Endothelial cell of umbilical vein (primary cell): ENCODE measurements around the gene PHF12. TPM values are rescaled to one million over a fixed set of nuclear protein-coding genes. Genes with fewer than 3 reads are reported as not detected.

Experiments used
- BruUV-seq: library from RNA; stranded (reverse); fragments of 400-500 nt; replicated peaks from 2 replicates; lab custom pipeline; 2021; lab: Mats Ljungman, UMichigan
- CTCF ChIA-PET: fragments of 300-600, 350-600 bp; sonication (Branson Sonifier 250); formaldehyde crosslinking; loops from one replicate; lab custom pipeline; 2021; ENCODE audit warnings: antibody characterized with exemption, inconsistent platforms; lab: Charles Lee
- POLR2A ChIA-PET: fragments of 300-600, 350-600 bp; sonication (Branson Sonifier 250); formaldehyde crosslinking; loops from one replicate; lab custom pipeline; 2021; ENCODE audit warnings: antibody characterized with exemption, inconsistent platforms; lab: Charles Lee
- DNase-seq: peaks from one replicate; pipeline ENCODE4 v3.0.0-alpha.2; 2011; ENCODE audit warnings: low read depth, low spot score
- FAIRE-seq: peaks from 2 replicates; lab custom pipeline; 2011; peaks lifted over from hg19 to GRCh38; lab: Jason Lieb, UNC
- H2AFZ ChIP-seq: 2 replicates; pipeline ENCODE4 v1.6.0; 2012; ENCODE audit warnings: low read depth, low read length, control low read depth, inconsistent platforms
- H3K27ac ChIP-seq: 2 replicates; pipeline ENCODE4 v1.5.1; 2011; ENCODE audit warnings: low read depth, mild to moderate bottlenecking, control low read depth, low read length, moderate library complexity; ENCODE audit not compliant: insufficient read depth
- H3K27me3 ChIP-seq, 2 experiments: 2 replicates each; pipeline versions ENCODE4 v1.6.0 to v1.6.1; 2011; ENCODE audit warnings: low read length in 2 of 2, mixed read lengths in 1 of 2; ENCODE audit not compliant: control insufficient read depth in 2 of 2, insufficient read depth in 2 of 2
- H3K36me3 ChIP-seq, 2 experiments: 2 replicates in 1 of 2; 3 replicates in 1 of 2; pipeline ENCODE4 v1.5.1; 2011; ENCODE audit warnings: low read length in 2 of 2, mild to moderate bottlenecking in 1 of 2, moderate library complexity in 1 of 2; ENCODE audit not compliant: control insufficient read depth in 2 of 2, insufficient read depth in 2 of 2; ENCODE audit errors: extremely low read depth in 1 of 2
- H3K4me1 ChIP-seq: 3 replicates; pipeline ENCODE4 v1.5.1; 2011; ENCODE audit warnings: mild to moderate bottlenecking, low read length; ENCODE audit not compliant: control insufficient read depth, insufficient read depth; ENCODE audit errors: extremely low read depth
- H3K4me2 ChIP-seq: 2 replicates; pipeline ENCODE4 v1.6.1; 2011; ENCODE audit warnings: low read length, control low read depth, mixed read lengths; ENCODE audit not compliant: insufficient read depth
- H3K4me3 ChIP-seq, 3 experiments: fragments of 200-600 bp in 1 of 3; sonication (generic), shearing (Covaris generic) in 1 of 3; replicated peaks in 1 of 3; 2 replicates each; pipeline ENCODE4 v1.5.1; 2011 to 2016; ENCODE audit warnings: control low read depth in 3 of 3, low read length in 3 of 3, mild to moderate bottlenecking in 2 of 3, inconsistent platforms in 1 of 3, low read depth in 1 of 3, moderate library complexity in 1 of 3; ENCODE audit not compliant: insufficient read depth in 1 of 3
- H3K79me2 ChIP-seq: 2 replicates; pipeline ENCODE4 v1.6.0; 2012; ENCODE audit warnings: low read length, inconsistent platforms; ENCODE audit not compliant: control insufficient read depth, insufficient read depth
- H3K9ac ChIP-seq: replicated peaks from 2 replicates; pipeline ENCODE3; 2011; ENCODE audit warnings: low read length, control low read depth; ENCODE audit not compliant: insufficient read depth; ENCODE audit errors: extremely low read depth
- H3K9me1 ChIP-seq: replicated peaks from 3 replicates; pipeline ENCODE4 v1.6.0; 2011; ENCODE audit warnings: mild to moderate bottlenecking, low read length; ENCODE audit not compliant: control insufficient read depth, insufficient read depth; ENCODE audit errors: extremely low read depth
- H3K9me3 ChIP-seq: replicated peaks from 2 replicates; pipeline ENCODE4 v1.5.1; 2012; ENCODE audit warnings: low read length, inconsistent platforms; ENCODE audit not compliant: control insufficient read depth, insufficient read depth
- H4K20me1 ChIP-seq: replicated peaks from 2 replicates; pipeline ENCODE3; 2011; ENCODE audit warnings: mild to moderate bottlenecking, low read length; ENCODE audit not compliant: control insufficient read depth, insufficient read depth; ENCODE audit errors: extremely low read depth
- CTCF ChIP-seq, 2 donors: IDR thresholded peaks; 1 replicate in 1 of 2; 2 replicates in 1 of 2; pipeline ENCODE4 v1.5.1; 2011; ENCODE audit warnings: low read length in 2 of 2, mild to moderate bottlenecking in 2 of 2, moderate library complexity in 2 of 2, control low read depth in 1 of 2, inconsistent platforms in 1 of 2, low read depth in 1 of 2; ENCODE audit not compliant: insufficient read depth in 1 of 2; ENCODE audit errors: extremely low read depth in 1 of 2
- FOS ChIP-seq: IDR thresholded peaks from 2 replicates; pipeline ENCODE4 v1.6.1; 2011; ENCODE audit warnings: mild to moderate bottlenecking, low read length, moderate library complexity, borderline replicate concordance; ENCODE audit not compliant: insufficient read depth
- GATA2 ChIP-seq: IDR thresholded peaks from 2 replicates; pipeline ENCODE4 v1.7.0; 2011; ENCODE audit warnings: low read depth, mild to moderate bottlenecking, moderate library complexity, mixed read lengths, low read length; ENCODE audit not compliant: insufficient read length, insufficient read depth
- POLR2A ChIP-seq: IDR thresholded peaks from 2 replicates; pipeline ENCODE4 v1.6.1; 2012; ENCODE audit warnings: low read depth, mild to moderate bottlenecking, control low read depth, low read length
- POLR2AphosphoS5 ChIP-seq: IDR thresholded peaks from 2 replicates; pipeline ENCODE4 v1.6.1; 2012; ENCODE audit warnings: low read depth, mild to moderate bottlenecking, control low read depth, low read length, moderate library complexity; ENCODE audit not compliant: insufficient read depth
- dilution Hi-C: fragments of 300-500 bp; cut with MboI; formaldehyde crosslinking; loops from one replicate; pipeline ENCODE4 v1.15.0; 2019; ENCODE audit warnings: low sequenced_read_pairs; ENCODE audit not compliant: extremely low pct_ligation_motif_present
- intact Hi-C: fragments of 100-400 bp; cut with micrococcal nuclease; formaldehyde crosslinking; loops from one replicate; pipeline ENCODE4 v1.10.0; 2022
- polyA plus RNA-seq, 4 experiments: library from polyadenylated mRNA; depleted of rRNA in 3 of 4; stranded (reverse) in 3 of 4; unstranded in 1 of 4; fragments of >200 nt; gene quantifications; 2 replicates each; pipeline versions ENCODE4 v1.2.1 to v1.2.3, GENCODE V29; 2011 to 2012; ENCODE audit warnings: missing spikeins in 1 of 4
- total RNA-seq: library from RNA; stranded (reverse); gene quantifications from 2 replicates; pipeline ENCODE4 v1.2.3, GENCODE V29; 2021

The PHF12 gene
- total and polyA plus RNA-seq, 2 donors (not counting 3 experiments of a cell fraction or from before 2014, with no cell fraction given): 26.6 to 44.2 TPM

- BruUV-seq: no TSS peak
- dilution Hi-C loops: no loop called here
- Histone ChIP-seq H2AFZ (peak overlapping the region; percentile 79), H3K79me2 (peaks cover 18% of the 10 kb centered on the region), H3K9ac (peak overlapping the region; percentile 62), H3K9me1 (no peaks in the 10 kb centered on the region), H3K9me3 (no peaks in the 10 kb centered on the region), H3K27ac (peak overlapping the region; percentile 19), H3K4me2 (peak overlapping the region; percentile 91), H3K36me3 (no peaks in the 10 kb centered on the region), H3K4me1 (peaks cover 35% of the 10 kb centered on the region), H4K20me1 (no peaks in the 10 kb centered on the region), H3K27me3 (no peaks in the 10 kb centered on the region), H3K4me3 (peak overlapping the region; percentile 63 to 85 (median 66))
- no peak for TF ChIP-seq POLR2AphosphoS5
- TF ChIP-seq GATA2: peak; percentile 12
- FAIRE-seq (peak; percentile 50), DNase-seq (peak; percentile 37)
- ChIA-PET CTCF (interaction anchor here (1.0 to 5.3 kb wide), 13 partner anchors 10 to 219 kb away, joined by 3 to 46 read pairs (median 4); partner anchors contain the start of genes FAM222B and TLCD1), POLR2A (interaction anchor here (0.6 kb wide), 1 partner anchor 120 kb away, joined by 3 read pairs; no protein-coding TSS in a partner anchor)
- intact Hi-C loops: loop anchor here (2.0 to 5.0 kb wide), 2 partner anchors 49 to 89 kb away; no protein-coding TSS in a partner anchor
These were observed 53.4 kb downstream of the PHF12 start for GRCh38 chr17:28897769-28898526.

- CTCF ChIA-PET: interaction anchor here (1.3 to 5.3 kb wide), 10 partner anchors 11 to 170 kb away, joined by 3 to 46 read pairs (median 6); partner anchors contain the start of genes FAM222B and TLCD1
- TF ChIP-seq POLR2A: peak; percentile 80
- peak; percentile 4 to 31 for TF ChIP-seq CTCF (IDR thresholded peaks at IDR 0.05; ENCODE audit: extremely low read depth in 1 of 2, insufficient read depth in 1 of 2, low read depth in 1 of 2, low read length in 2 of 2)
- peak; percentile 92 for TF ChIP-seq POLR2AphosphoS5
- TF ChIP-seq FOS: no peak
- no peaks in the 10 kb centered on the region for H3K9me3 ChIP-seq
- peak within 1 kb of the TSS; percentile 19 for H3K27ac ChIP-seq
- POLR2A ChIA-PET: interaction anchor here (0.7 kb wide), 1 partner anchor 168 kb away, joined by 3 read pairs; the partner anchor contains the start of gene NEK8
- peak within 1 kb of the TSS; percentile 91 for H3K4me2 ChIP-seq
- no peaks in the 10 kb centered on the region for H3K27me3 ChIP-seq
- peak within 1 kb of the TSS; percentile 63 to 85 (median 66) for H3K4me3 ChIP-seq
- dilution Hi-C loops: no loop called here
- H4K20me1 ChIP-seq: no peaks in the 10 kb centered on the region
- H3K4me1 ChIP-seq: peaks cover 41% of the 10 kb centered on the region
- peak within 1 kb of the TSS; percentile 79 for H2AFZ ChIP-seq
- no peaks in the 10 kb centered on the region for H3K36me3 ChIP-seq
- H3K9ac ChIP-seq: peak within 1 kb of the TSS; percentile 62
- peak; percentile 70 for FAIRE-seq
- H3K9me1 ChIP-seq: no peaks in the 10 kb centered on the region
- intact Hi-C loops: loop anchor here (2.0 to 5.0 kb wide), 2 partner anchors 50 to 88 kb away; no protein-coding TSS in a partner anchor
- peaks cover 20% of the 10 kb centered on the region for H3K79me2 ChIP-seq
- peak; percentile 22 for DNase-seq
- BruUV-seq: no TSS peak
These were observed 54.2 kb downstream of the PHF12 start, which contains the start of gene FLOT2 for GRCh38 chr17:28896884-28897768. FLOT2 (minus strand) TSS chr17:28897733; CDS start chr17:28897574, 159 bp downstream.
